HepG2 (cell line): ENCODE data around the gene CATSPERB. TPM values are rescaled to one million over a fixed set of nuclear protein-coding genes. Genes with fewer than 3 reads are reported as not detected.

Experiments
- polyA plus RNA-seq, 8 experiments: library from polyadenylated mRNA; depleted of rRNA in 3 of 8; stranded (reverse) in 7 of 8; unstranded in 1 of 8; fragments of >200 nt; fragmentation: Illumina TruSeq in 4 of 8; extraction: Trizol in 4 of 8; gene quantifications; 2 replicates each; pipeline versions ENCODE4 v1.2.1 to v1.2.3, GENCODE V29; 2011 to 2016; ENCODE audit warnings: low read depth in 4 of 8, missing spikeins in 1 of 8, mixed read lengths in 1 of 8; ENCODE audit not compliant: insufficient read depth in 1 of 8
- small RNA-seq, 3 experiments: library from RNA; depleted of rRNA; stranded (forward); fragments of <200 nt; gene quantifications; one replicate each; pipeline ENCODE3, GENCODE V24; 2012; ENCODE audit warnings: low read depth in 2 of 3, low replicate concordance in 1 of 3; ENCODE audit not compliant: insufficient read length in 3 of 3, insufficient read depth in 2 of 3
- total RNA-seq, 5 experiments: library from RNA; depleted of rRNA; stranded (reverse); fragments of >200 nt; fragmentation: Illumina TruSeq; extraction: Trizol; gene quantifications; 2 replicates each; pipeline ENCODE4 v1.2.3, GENCODE V29; 2016; ENCODE audit warnings: low read depth in 1 of 5

CATSPERB gene
- total and polyA plus RNA-seq, 2 of the 13 experiments (the other 11 are each of a cell fraction or from before 2014, with no cell fraction given) = not detected

Small RNA genes lying within 50 kb of the gene (small RNA-seq; reads per million reads assigned to genes)
- gene AL133373.1 = 0 reads per million in 3 experiments
- 0 reads per million in 3 experiments for gene POLR3GP1
- 0 reads per million in 3 experiments for gene RF00012

Other genes with a start within 250 kb of the CATSPERB start
- gene PPP4R3A, start 221.8 kb downstream of the CATSPERB start, total RNA-seq (2016; rRNA removed; fragmentation: Illumina TruSeq; extraction: Trizol) = 57.4 and 89.0 TPM in 2 replicates
- gene PPP4R3A, start 221.8 kb downstream of the CATSPERB start, polyA plus RNA-seq (2011; rRNA removed) = 22.3 and 22.5 TPM in 2 replicates
- not detected in 2 replicates for gene TC2N, start 135.4 kb upstream of the CATSPERB start, total RNA-seq (2016; rRNA removed; fragmentation: Illumina TruSeq; extraction: Trizol)
- gene TC2N, start 135.4 kb upstream of the CATSPERB start, polyA plus RNA-seq (2011; rRNA removed) = 0.03 TPM in 1 of 2 replicates, not detected in the other
- 0.60 and 0.77 TPM in 2 replicates for gene FBLN5, start 215.6 kb upstream of the CATSPERB start, total RNA-seq (2016; rRNA removed; fragmentation: Illumina TruSeq; extraction: Trizol)
- 0.38 and 0.71 TPM in 2 replicates for gene FBLN5, start 215.6 kb upstream of the CATSPERB start, polyA plus RNA-seq (2011; rRNA removed)